Measurements from ENCODE around the gene ATF7. TPM values are rescaled to one million over a fixed set of nuclear protein-coding genes. Genes with fewer than 3 reads are reported as not detected.

The ATF7 gene
- polyA plus RNA-seq, 3 donors: 21.7 to 27.9 (median 24.4) TPM

DNA sequence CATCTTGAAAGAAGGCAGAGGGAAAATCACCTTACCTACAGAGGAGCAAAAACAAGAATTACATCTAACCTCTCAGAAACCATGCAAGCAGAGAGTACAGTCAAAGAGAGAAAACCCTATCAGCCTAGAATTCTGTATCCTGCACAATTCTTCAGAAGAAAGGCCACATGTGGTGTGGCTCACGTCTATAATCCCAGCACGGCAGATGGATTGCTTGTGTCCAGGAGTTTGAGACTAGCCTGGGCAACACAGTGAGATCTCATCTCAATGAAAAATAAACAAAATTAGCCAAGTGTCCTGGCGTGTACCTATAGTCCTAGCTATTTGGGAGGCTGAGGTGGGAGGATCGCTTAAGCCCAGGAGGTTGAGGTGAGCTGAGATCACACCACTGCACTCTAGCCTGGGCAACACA, 48.2 kb downstream of the ATF7 start:
- TF ChIP-seq, protein P1, sequence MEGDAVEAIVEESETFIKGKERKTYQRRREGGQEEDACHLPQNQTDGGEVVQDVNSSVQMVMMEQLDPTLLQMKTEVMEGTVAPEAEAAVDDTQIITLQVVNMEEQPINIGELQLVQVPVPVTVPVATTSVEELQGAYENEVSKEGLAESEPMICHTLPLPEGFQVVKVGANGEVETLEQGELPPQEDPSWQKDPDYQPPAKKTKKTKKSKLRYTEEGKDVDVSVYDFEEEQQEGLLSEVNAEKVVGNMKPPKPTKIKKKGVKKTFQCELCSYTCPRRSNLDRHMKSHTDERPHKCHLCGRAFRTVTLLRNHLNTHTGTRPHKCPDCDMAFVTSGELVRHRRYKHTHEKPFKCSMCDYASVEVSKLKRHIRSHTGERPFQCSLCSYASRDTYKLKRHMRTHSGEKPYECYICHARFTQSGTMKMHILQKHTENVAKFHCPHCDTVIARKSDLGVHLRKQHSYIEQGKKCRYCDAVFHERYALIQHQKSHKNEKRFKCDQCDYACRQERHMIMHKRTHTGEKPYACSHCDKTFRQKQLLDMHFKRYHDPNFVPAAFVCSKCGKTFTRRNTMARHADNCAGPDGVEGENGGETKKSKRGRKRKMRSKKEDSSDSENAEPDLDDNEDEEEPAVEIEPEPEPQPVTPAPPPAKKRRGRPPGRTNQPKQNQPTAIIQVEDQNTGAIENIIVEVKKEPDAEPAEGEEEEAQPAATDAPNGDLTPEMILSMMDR (IDR thresholded peaks at IDR 0.05): no peak
- no peak overlapping the region for H3K4me3 Mint-ChIP-seq
- Histone ChIP-seq H3K4me2 (replicated peaks; ENCODE audit: extremely low read depth, low read length, poor library complexity, severe bottlenecking) (no peak overlapping the region), H4K20me1 (ENCODE audit: insufficient read depth, low read length) (peaks cover 5% of the 10 kb centered on the region), H2AFZ (ENCODE audit: insufficient read depth, low read depth, low read length, poor library complexity, severe bottlenecking) (no peak overlapping the region), H3K27me3 (ENCODE audit: control insufficient read depth in 2 of 2, insufficient read depth in 2 of 2, low read length in 2 of 2) (no peaks in the 10 kb centered on the region), H3K9me3 (replicated peaks in 1 of 2; ENCODE audit: control insufficient read depth in 1 of 2, insufficient read depth in 1 of 2, low read length in 2 of 2) (no peaks in the 10 kb centered on the region), H3K79me2 (ENCODE audit: insufficient read depth, low read length) (peaks cover 66% of the 10 kb centered on the region), H3K27ac (ENCODE audit: low read depth in 1 of 2, low read length in 2 of 2) (no peak overlapping the region), H3K36me3 (replicated peaks in 1 of 2; ENCODE audit: control insufficient read depth in 1 of 2, insufficient read depth in 2 of 2, low read length in 2 of 2) (no peaks in the 10 kb centered on the region), H3K9ac (ENCODE audit: insufficient read depth, low read length, poor library complexity, severe bottlenecking) (no peak overlapping the region), H3K4me1 (ENCODE audit: control insufficient read depth in 1 of 2, insufficient read depth in 2 of 2, low read length in 2 of 2) (peaks cover 36 to 48% of the 10 kb centered on the region in 2 donors), H3K4me3 (replicated peaks in 1 of 3; ENCODE audit: low read depth in 2 of 3, low read length in 3 of 3) (no peak overlapping the region)
- H3K27me3 Mint-ChIP-seq (ENCODE audit: low read depth in 3 of 3): peaks cover 0 to 2% (median 0%) of the 10 kb centered on the region in 3 donors
- DNase-seq: no peak
- H3K4me1 Mint-ChIP-seq: peaks cover 46% of the 10 kb centered on the region
- peaks cover 0 to 2% (median 0%) of the 10 kb centered on the region in 7 donors for H3K9me3 Mint-ChIP-seq
- 94% methylated on average over 2 of the region's 4 CpGs for WGBS (ENCODE audit: insufficient coverage)
- H3K27ac Mint-ChIP-seq: peak overlapping the region in 6 of 7 donors; percentile 22 to 99 (median 58)
- intact Hi-C loops (cut with micrococcal nuclease): loop anchor here (5.0 kb wide), 2 partner anchors 36 to 49 kb away; partner anchors contain the start of gene ATF7 (in 1 of the 2)
- peaks cover 11 to 29% of the 10 kb centered on the region in 2 donors for H3K36me3 Mint-ChIP-seq

DNA sequence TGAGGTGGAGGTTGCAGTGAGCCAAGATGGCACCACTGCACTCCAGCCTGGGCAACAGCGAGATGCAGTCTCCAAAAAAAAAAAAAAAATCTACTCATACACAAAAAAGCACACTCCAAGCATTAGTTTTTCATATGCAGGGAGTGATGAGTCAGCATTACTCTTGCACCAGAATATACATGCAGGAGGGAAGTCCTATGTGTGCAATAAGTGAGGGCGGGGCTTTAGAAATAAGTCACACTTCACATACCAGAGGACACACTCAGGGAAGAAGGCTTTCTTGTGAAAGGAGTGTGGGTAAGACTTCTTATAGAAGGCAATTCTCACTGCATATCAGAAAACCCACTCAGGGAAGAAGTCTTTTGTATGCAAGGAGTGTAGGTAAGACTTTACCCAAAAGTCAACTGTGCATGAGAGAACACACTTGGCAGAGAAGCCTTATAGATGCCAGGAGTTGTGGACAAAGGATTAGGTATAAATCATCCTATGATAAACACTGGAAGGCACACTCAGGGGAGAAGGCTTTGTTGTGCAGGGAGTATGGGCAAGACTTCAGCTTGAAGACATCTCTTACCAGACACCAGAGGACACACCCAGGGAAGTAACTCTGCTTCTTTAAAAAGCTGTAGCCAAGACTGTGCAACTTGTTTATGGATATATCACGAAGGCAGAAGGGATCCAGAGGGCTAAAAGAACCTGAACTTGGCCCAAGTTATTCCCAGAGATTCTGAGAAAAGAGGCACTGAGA, 50.5 kb downstream of the ATF7 start:
- H3K4me2 ChIP-seq (replicated peaks; ENCODE audit: extremely low read depth, low read length, poor library complexity, severe bottlenecking): peak overlapping the region; percentile 53
- H3K27ac Mint-ChIP-seq: peak overlapping the region; percentile 92 to 99 (median 97)
- peaks cover 0 to 2% (median 0%) of the 10 kb centered on the region in 3 donors for H3K27me3 Mint-ChIP-seq (ENCODE audit: low read depth in 3 of 3)
- H3K79me2 ChIP-seq (ENCODE audit: insufficient read depth, low read length): peaks cover 66% of the 10 kb centered on the region
- peak overlapping the region in 2 of 3 experiments; percentile 13 to 42 for H3K4me3 ChIP-seq (replicated peaks in 1 of 3; ENCODE audit: low read depth in 2 of 3, low read length in 3 of 3)
- intact Hi-C loops (cut with micrococcal nuclease): loop anchor here (5.0 kb wide), 2 partner anchors 33 to 52 kb away; partner anchors contain the start of gene ATF7 (in 1 of the 2)
- H3K9ac ChIP-seq (ENCODE audit: insufficient read depth, low read length, poor library complexity, severe bottlenecking): peak overlapping the region; percentile 49
- H3K4me1 Mint-ChIP-seq: peaks cover 54% of the 10 kb centered on the region
- H3K9me3 ChIP-seq (replicated peaks in 1 of 2; ENCODE audit: control insufficient read depth in 1 of 2, insufficient read depth in 1 of 2, low read length in 2 of 2): no peaks in the 10 kb centered on the region
- H4K20me1 ChIP-seq (ENCODE audit: insufficient read depth, low read length): peaks cover 8% of the 10 kb centered on the region
- no peaks in the 10 kb centered on the region for H3K27me3 ChIP-seq (ENCODE audit: control insufficient read depth in 2 of 2, insufficient read depth in 2 of 2, low read length in 2 of 2)
- H3K4me3 Mint-ChIP-seq: peak overlapping the region in 1 of 2 donors; percentile 68
- peaks cover 20 to 41% of the 10 kb centered on the region in 2 donors for H3K36me3 Mint-ChIP-seq
- peaks cover 36 to 48% of the 10 kb centered on the region in 2 donors for H3K4me1 ChIP-seq (ENCODE audit: control insufficient read depth in 1 of 2, insufficient read depth in 2 of 2, low read length in 2 of 2)
- WGBS (ENCODE audit: insufficient coverage): 0% methylated on average over 1 of the region's 3 CpGs
- H2AFZ ChIP-seq (ENCODE audit: insufficient read depth, low read depth, low read length, poor library complexity, severe bottlenecking): peak overlapping the region; percentile 31
- H3K36me3 ChIP-seq (replicated peaks in 1 of 2; ENCODE audit: control insufficient read depth in 1 of 2, insufficient read depth in 2 of 2, low read length in 2 of 2): peaks cover 4 to 14% of the 10 kb centered on the region in 2 donors
- TF ChIP-seq, protein P1 (IDR thresholded peaks at IDR 0.05): no peak
- H3K9me3 Mint-ChIP-seq: peaks cover 0 to 2% (median 2%) of the 10 kb centered on the region in 7 donors
- peak; percentile 89 to 98 (median 94) for DNase-seq
- H3K27ac ChIP-seq (ENCODE audit: low read depth in 1 of 2, low read length in 2 of 2): peak overlapping the region; percentile 91 to 96

Measured in CD14-positive monocyte (primary cell).